B cell (primary cell): ENCODE data around the gene PRDM15. TPM values are rescaled to one million over a fixed set of nuclear protein-coding genes. Genes with fewer than 3 reads are reported as not detected.

Experiments used
- ATAC-seq: fragments of 200-7000 bp; cut with Tn5 transposase; one replicate; pipeline ENCODE4 v1.10.0; 2021; ENCODE audit warnings: low read depth, mild to moderate bottlenecking, moderate number of reproducible peaks, moderate library complexity
- CTCF ChIA-PET: fragments of 350-600 bp; sonication (Branson Sonifier 250); formaldehyde crosslinking; loops from one replicate; lab custom pipeline; 2021; ENCODE audit warnings: antibody characterized with exemption, inconsistent platforms; lab: Charles Lee
- POLR2A ChIA-PET: fragments of 350-600 bp; sonication (Branson Sonifier 250); formaldehyde crosslinking; loops from one replicate; lab custom pipeline; 2021; ENCODE audit warnings: antibody characterized with exemption; lab: Charles Lee
- DNase-seq: peaks from one replicate; pipeline ENCODE4 v3.0.0; 2013
- H2AFZ ChIP-seq: 2 replicates; pipeline ENCODE4 v1.6.1; 2012; ENCODE audit warnings: mild to moderate bottlenecking, low read depth, low read length; ENCODE audit not compliant: insufficient read depth, poor library complexity, severe bottlenecking
- H3K27ac ChIP-seq, 2 donors: 1 replicate in 1 of 2; 2 replicates in 1 of 2; pipeline ENCODE4 v1.5.1; 2012 to 2013; ENCODE audit warnings: low read length in 2 of 2, mild to moderate bottlenecking in 2 of 2, moderate library complexity in 1 of 2
- H3K27me3 ChIP-seq, 4 experiments: fragments of 200-600 bp in 1 of 4; sonication (generic) in 1 of 4; replicated peaks in 1 of 4; 1 replicate in 2 of 4; 2 replicates in 2 of 4; pipeline versions ENCODE4 v1.6.1 to v1.7.0; 2013 to 2016; ENCODE audit warnings: low read length in 3 of 4, mild to moderate bottlenecking in 2 of 4, mixed read lengths in 1 of 4, moderate library complexity in 1 of 4; ENCODE audit not compliant: insufficient read depth in 4 of 4, control insufficient read depth in 3 of 4; ENCODE audit errors: control extremely low read depth in 1 of 4
- H3K36me3 ChIP-seq, 2 experiments: replicated peaks in 1 of 2; 1 replicate in 1 of 2; 2 replicates in 1 of 2; pipeline versions ENCODE4 v1.6.1 to v1.7.1; 2013; ENCODE audit warnings: low read length in 1 of 2; ENCODE audit not compliant: insufficient read depth in 2 of 2, control insufficient read depth in 1 of 2; ENCODE audit errors: control extremely low read depth in 1 of 2, extremely low read depth in 1 of 2
- H3K4me1 ChIP-seq, 2 donors: fragments of 200-600 bp in 1 of 2; sonication (generic) in 1 of 2; 1 replicate in 1 of 2; 2 replicates in 1 of 2; pipeline versions ENCODE4 v1.5.1 to v1.6.1; 2013 to 2017; ENCODE audit warnings: low read length in 2 of 2; ENCODE audit not compliant: control insufficient read depth in 2 of 2, insufficient read depth in 2 of 2
- H3K4me2 ChIP-seq: replicated peaks from 2 replicates; pipeline ENCODE3; 2012; ENCODE audit warnings: mild to moderate bottlenecking, low read depth, low read length; ENCODE audit not compliant: poor library complexity, severe bottlenecking
- H3K4me3 ChIP-seq, 5 experiments: fragments of 200-600 bp in 1 of 5; sonication (generic) in 1 of 5; 1 replicate in 3 of 5; 2 replicates in 2 of 5; pipeline versions ENCODE4 v1.5.1 to v1.7.0; 2011 to 2016; ENCODE audit warnings: low read length in 4 of 5, mild to moderate bottlenecking in 4 of 5, low read depth in 2 of 5, control low read depth in 1 of 5, moderate library complexity in 1 of 5; ENCODE audit not compliant: insufficient read depth in 1 of 5; ENCODE audit errors: control extremely low read depth in 1 of 5, extremely low read depth in 1 of 5
- H3K79me2 ChIP-seq: fragments of 200-600 bp; sonication (generic); one replicate; pipeline ENCODE4 v1.6.0; 2016; ENCODE audit warnings: low read length; ENCODE audit not compliant: control insufficient read depth, insufficient read depth
- H3K9ac ChIP-seq: fragments of 200-600 bp; sonication (generic); 2 replicates; pipeline ENCODE4 v1.6.1; 2017; ENCODE audit warnings: mild to moderate bottlenecking, low read length, moderate library complexity
- H3K9me3 ChIP-seq, 3 donors: one replicate each; pipeline versions ENCODE4 v1.6.1 to v1.7.1; 2013; ENCODE audit warnings: low read length in 2 of 3; ENCODE audit not compliant: control insufficient read depth in 2 of 3, insufficient read depth in 1 of 3; ENCODE audit errors: control extremely low read depth in 1 of 3
- H4K20me1 ChIP-seq: 2 replicates; pipeline ENCODE4 v1.6.0; 2012; ENCODE audit warnings: mild to moderate bottlenecking, low read length; ENCODE audit not compliant: insufficient read depth, control insufficient read depth, poor library complexity, severe bottlenecking
- H3K27ac Mint-ChIP-seq: one replicate; pipeline ENCODE4 v1.8.0; 2021; ENCODE audit warnings: mixed read lengths
- H3K27me3 Mint-ChIP-seq: one replicate; pipeline ENCODE4 v1.8.0; 2021; ENCODE audit warnings: mixed read lengths
- H3K4me1 Mint-ChIP-seq: one replicate; pipeline ENCODE4 v1.8.0; 2021; ENCODE audit warnings: mixed read lengths
- H3K4me3 Mint-ChIP-seq: one replicate; pipeline ENCODE4 v1.8.0; 2021; ENCODE audit warnings: mixed read lengths
- H3K9me3 Mint-ChIP-seq: one replicate; pipeline ENCODE4 v1.8.0; 2022; ENCODE audit warnings: mixed read lengths; ENCODE audit not compliant: insufficient read depth
- CTCF ChIP-seq: fragments of 200-600 bp; IDR thresholded peaks from one replicate; pipeline ENCODE4 v1.8.0; 2022; ENCODE audit warnings: antibody characterized with exemption, mild to moderate bottlenecking
- EZH2 ChIP-seq: IDR thresholded peaks from 2 replicates; pipeline ENCODE4 v1.6.1; 2012; ENCODE audit warnings: borderline replicate concordance, low read depth, mild to moderate bottlenecking, moderate library complexity, low read length; ENCODE audit not compliant: insufficient read depth, poor library complexity, severe bottlenecking
- WGBS: methylation state at CpG from one replicate; pipeline ENCODE4 v1.1.5; 2013; ENCODE audit warnings: missing lambda C conversion rate; ENCODE audit not compliant: insufficient coverage; 5-methylcytosine and 5-hydroxymethylcytosine counted together
- intact Hi-C: fragments of 100-400 bp; cut with micrococcal nuclease; formaldehyde crosslinking; loops from one replicate; pipeline ENCODE4 v1.10.0; 2022
- polyA plus RNA-seq: library from polyadenylated mRNA; depleted of rRNA; stranded (reverse); fragments of >200 nt; gene quantifications from 2 replicates; pipeline ENCODE4 v1.2.3, GENCODE V29; 2012
- total RNA-seq, 2 donors: library from RNA; stranded (reverse); fragments of 120-200 nt in 1 of 2; gene quantifications; 1 replicate in 1 of 2; 2 replicates in 1 of 2; pipeline versions ENCODE4 v1.2.3 to v1.2.4, GENCODE V29; 2013 to 2022

The PRDM15 gene
- total and polyA plus RNA-seq, 2 donors (not counting 1 experiment from before 2014, with no cell fraction given) = 21.3 to 29.2 TPM

GRCh38 chr21:41918561-41919358 is 39.6 kb upstream of the PRDM15 start:
- CTCF ChIA-PET = interaction anchor here (1.3 kb wide), 1 partner anchor 35 kb away, joined by 3 read pairs; no protein-coding TSS in a partner anchor
- TF ChIP-seq CTCF (no peak), EZH2 (no peak)
- no peak overlapping the region for H3K27ac ChIP-seq

GRCh38 chr21:41917531-41917930 is 38.4 kb upstream of the PRDM15 start:
- H3K27ac Mint-ChIP-seq = no peak overlapping the region
- H3K4me1 Mint-ChIP-seq = peaks cover 16% of the 10 kb centered on the region
- Histone ChIP-seq H3K79me2 (no peaks in the 10 kb centered on the region), H3K9ac (no peak overlapping the region), H4K20me1 (no peaks in the 10 kb centered on the region), H3K27ac (no peak overlapping the region), H2AFZ (no peak overlapping the region), H3K4me2 (no peak overlapping the region), H3K36me3 (peaks cover 2 to 28% of the 10 kb centered on the region in 2 experiments), H3K27me3 (no peaks in the 10 kb centered on the region), H3K4me3 (no peak overlapping the region), H3K4me1 (peaks cover 17 to 19% of the 10 kb centered on the region in 2 donors), H3K9me3 (no peaks in the 10 kb centered on the region)
- intact Hi-C loops = no loop called here
- ChIA-PET POLR2A (no interaction called here), CTCF (interaction anchor here (1.2 to 1.8 kb wide), 3 partner anchors 9 to 200 kb away, joined by 4 to 10 read pairs (median 5); no protein-coding TSS in a partner anchor)
- ATAC-seq (no peak), DNase-seq (no peak)
- WGBS = 93% methylated on average over 4 of the region's 4 CpGs
- no peak overlapping the region for H3K4me3 Mint-ChIP-seq
- no peaks in the 10 kb centered on the region for H3K27me3 Mint-ChIP-seq
- TF ChIP-seq EZH2 = no peak
- TF ChIP-seq CTCF = no peak
- H3K9me3 Mint-ChIP-seq = no peaks in the 10 kb centered on the region

More at GRCh38 chr21:41918561-41919358, 39.6 kb upstream of the PRDM15 start:
- Histone ChIP-seq H4K20me1 (no peaks in the 10 kb centered on the region), H3K4me3 (no peak overlapping the region), H3K4me2 (no peak overlapping the region), H3K9ac (no peak overlapping the region), H3K27me3 (no peaks in the 10 kb centered on the region), H3K79me2 (peaks cover 7% of the 10 kb centered on the region), H3K9me3 (no peaks in the 10 kb centered on the region), H3K36me3 (peaks cover 0 to 20% of the 10 kb centered on the region in 2 experiments), H2AFZ (no peak overlapping the region), H3K4me1 (peaks cover 23 to 25% of the 10 kb centered on the region in 2 donors)
- intact Hi-C loops = no loop called here
- H3K4me3 Mint-ChIP-seq = no peak overlapping the region
- H3K4me1 Mint-ChIP-seq = peaks cover 24% of the 10 kb centered on the region
- H3K9me3 Mint-ChIP-seq = no peaks in the 10 kb centered on the region
- WGBS = 98% methylated on average over 12 of the region's 15 CpGs
- no peaks in the 10 kb centered on the region for H3K27me3 Mint-ChIP-seq
- DNase-seq (no peak), ATAC-seq (no peak)
- POLR2A ChIA-PET = no interaction called here
- H3K27ac Mint-ChIP-seq = no peak overlapping the region
